Parathyroid adenoma (tissue), 2 donors: Measurements from ENCODE around the gene GAB3.

Experiments used
- H2AFZ ChIP-seq: fragments of 300-600 bp; sonication (generic); one replicate; pipeline ENCODE4 v1.7.0; 2017; ENCODE audit warnings: antibody characterized with exemption, mild to moderate bottlenecking
- H3K27ac ChIP-seq: fragments of 300-600 bp; sonication (generic); one replicate; pipeline ENCODE4 v1.7.0; 2017
- H3K27me3 ChIP-seq: fragments of 300-600 bp; sonication (generic); one replicate; pipeline ENCODE4 v1.7.0; 2017; ENCODE audit warnings: low read length; ENCODE audit not compliant: control insufficient read depth, insufficient read depth
- H3K36me3 ChIP-seq: fragments of 300-600 bp; sonication (generic); one replicate; pipeline ENCODE4 v1.7.0; 2017; ENCODE audit warnings: low read length; ENCODE audit not compliant: control insufficient read depth, insufficient read depth
- H3K4me1 ChIP-seq: fragments of 300-600 bp; sonication (generic); one replicate; pipeline ENCODE4 v1.7.0; 2017; ENCODE audit warnings: control low read depth
- H3K4me2 ChIP-seq: fragments of 300-600 bp; sonication (generic); one replicate; pipeline ENCODE4 v1.7.0; 2017; ENCODE audit warnings: low read length
- H3K4me3 ChIP-seq: fragments of 300-600 bp; sonication (generic); one replicate; pipeline ENCODE4 v1.7.0; 2017; ENCODE audit warnings: low read depth, low read length
- H3K79me2 ChIP-seq: fragments of 300-600 bp; sonication (generic); one replicate; pipeline ENCODE4 v1.7.0; 2017; ENCODE audit warnings: control low read depth
- H3K9ac ChIP-seq: fragments of 300-600 bp; sonication (generic); one replicate; pipeline ENCODE4 v1.7.0; 2017; ENCODE audit warnings: mild to moderate bottlenecking
- H3K9me3 ChIP-seq: fragments of 300-600 bp; sonication (generic); one replicate; pipeline ENCODE4 v1.7.0; 2017; ENCODE audit warnings: low read length; ENCODE audit not compliant: control insufficient read depth
- CTCF ChIP-seq: fragments of 300-600 bp; sonication (generic); IDR thresholded peaks from one replicate; pipeline ENCODE4 v1.7.0; 2017; ENCODE audit warnings: antibody characterized with exemption, mild to moderate bottlenecking
- donor health status: primary hyperparathyroidism.

The GAB3 gene

GRCh38 chrX:154731881-154732280, 19.0 kb downstream of the GAB3 start:
- H3K9ac ChIP-seq: no peak overlapping the region
- H3K79me2 ChIP-seq: no peaks in the 10 kb centered on the region
- no peak for TF ChIP-seq CTCF
- peaks cover 30% of the 10 kb centered on the region for H3K4me1 ChIP-seq
- peak overlapping the region; percentile 86 for H3K27ac ChIP-seq
- no peaks in the 10 kb centered on the region for H3K27me3 ChIP-seq
- H3K4me3 ChIP-seq: no peak overlapping the region
- H3K36me3 ChIP-seq: no peaks in the 10 kb centered on the region
- H2AFZ ChIP-seq: no peak overlapping the region
- no peaks in the 10 kb centered on the region for H3K9me3 ChIP-seq
- no peak overlapping the region for H3K4me2 ChIP-seq

- H3K4me1 ChIP-seq: peaks cover 30% of the 10 kb centered on the region
Measured at GRCh38 chrX:154731184-154731583, 19.7 kb downstream of the GAB3 start.

GRCh38 chrX:154730253-154730891, 20.5 kb downstream of the GAB3 start:
- Histone ChIP-seq H3K4me2 (peak overlapping the region; percentile 26), H3K4me1 (peaks cover 30% of the 10 kb centered on the region), H3K79me2 (no peaks in the 10 kb centered on the region), H3K9me3 (no peaks in the 10 kb centered on the region), H3K4me3 (no peak overlapping the region), H3K9ac (no peak overlapping the region), H3K27ac (peak overlapping the region; percentile 86), H3K36me3 (no peaks in the 10 kb centered on the region), H2AFZ (peak overlapping the region; percentile 46), H3K27me3 (no peaks in the 10 kb centered on the region)
- TF ChIP-seq CTCF: no peak

More at GRCh38 chrX:154731184-154731583, 19.7 kb downstream of the GAB3 start:
- no peak overlapping the region for H3K4me2 ChIP-seq
- no peak overlapping the region for H3K9ac ChIP-seq
- H3K79me2 ChIP-seq: no peaks in the 10 kb centered on the region
- no peak for TF ChIP-seq CTCF
- no peaks in the 10 kb centered on the region for H3K36me3 ChIP-seq
- H3K9me3 ChIP-seq: no peaks in the 10 kb centered on the region
- H3K4me3 ChIP-seq: no peak overlapping the region
- peak overlapping the region; percentile 86 for H3K27ac ChIP-seq
- no peak overlapping the region for H2AFZ ChIP-seq
- H3K27me3 ChIP-seq: no peaks in the 10 kb centered on the region

GRCh38 chrX:154729439-154729838, 21.4 kb downstream of the GAB3 start:
- H3K4me2 ChIP-seq: peak overlapping the region; percentile 26
- H3K9ac ChIP-seq: no peak overlapping the region
- no peaks in the 10 kb centered on the region for H3K36me3 ChIP-seq
- no peaks in the 10 kb centered on the region for H3K27me3 ChIP-seq
- no peaks in the 10 kb centered on the region for H3K79me2 ChIP-seq
- H3K4me1 ChIP-seq: peaks cover 30% of the 10 kb centered on the region
- TF ChIP-seq CTCF: no peak
- peak overlapping the region; percentile 86 for H3K27ac ChIP-seq
- no peak overlapping the region for H2AFZ ChIP-seq
- no peak overlapping the region for H3K4me3 ChIP-seq
- no peaks in the 10 kb centered on the region for H3K9me3 ChIP-seq
